Ureter (tissue), 1 donor: ENCODE measurements around the gene CC2D1A. TPM values are rescaled to one million over a fixed set of nuclear protein-coding genes. Genes with fewer than 3 reads are reported as not detected.
A peak's percentile ranks its signal among the peaks of the same experiment; 100 is the strongest.

ENCODE experiments used
- DNase-seq: peaks from one replicate; pipeline ENCODE4 v3.0.0-alpha.2; 2020; ENCODE audit warnings: low spot score
- total RNA-seq: library from RNA; stranded (reverse); gene quantifications from one replicate; pipeline ENCODE4 v1.2.4, GENCODE V29; 2023
- donor health status: DM: yes; HTN: yes; CAD: no.

CC2D1A gene
- total RNA-seq, 1 donor from 2014 or later, result 57.2 TPM

DNA sequence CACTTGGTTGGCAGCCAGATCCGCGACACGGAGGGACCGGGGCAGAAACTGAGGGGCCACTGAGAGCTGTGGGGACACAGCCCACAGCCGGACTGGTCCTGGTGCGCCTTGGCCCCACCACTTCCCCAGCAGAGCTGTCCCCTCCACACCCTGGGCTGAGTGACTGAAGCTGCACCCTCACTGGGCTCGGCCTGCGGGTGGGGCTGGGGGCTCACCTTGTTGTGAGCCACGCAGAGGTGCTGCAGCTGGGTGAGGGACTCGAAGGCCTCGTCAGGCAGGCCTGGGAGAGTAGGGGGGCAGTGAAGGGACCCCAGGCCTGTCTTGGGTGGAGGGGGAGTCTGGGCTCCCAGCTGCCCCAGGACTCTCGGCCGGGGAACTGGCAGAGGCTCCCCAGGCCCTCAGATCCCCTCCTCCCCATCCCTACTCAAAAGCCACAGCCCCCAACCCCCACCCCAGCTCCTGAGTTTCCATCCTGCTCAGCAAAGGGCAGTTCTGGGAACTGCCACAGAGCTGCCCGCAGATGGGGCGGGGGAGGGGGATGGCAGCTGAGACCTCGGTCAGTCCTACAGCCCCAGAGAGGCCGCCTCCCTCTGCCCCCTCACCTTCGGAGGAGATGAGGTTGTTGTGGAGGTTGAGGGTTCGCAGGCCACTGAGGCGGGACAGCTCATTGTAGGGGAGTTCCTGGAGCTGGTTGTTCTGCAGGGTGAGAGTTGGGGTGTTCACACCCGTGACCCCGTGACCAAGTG, 29.9 kb downstream of the CC2D1A start:
- no peak for DNase-seq

GRCh38 chr19:13937479-13938300, 31.7 kb downstream of the CC2D1A start:
- DNase-seq, result no peak

DNA sequence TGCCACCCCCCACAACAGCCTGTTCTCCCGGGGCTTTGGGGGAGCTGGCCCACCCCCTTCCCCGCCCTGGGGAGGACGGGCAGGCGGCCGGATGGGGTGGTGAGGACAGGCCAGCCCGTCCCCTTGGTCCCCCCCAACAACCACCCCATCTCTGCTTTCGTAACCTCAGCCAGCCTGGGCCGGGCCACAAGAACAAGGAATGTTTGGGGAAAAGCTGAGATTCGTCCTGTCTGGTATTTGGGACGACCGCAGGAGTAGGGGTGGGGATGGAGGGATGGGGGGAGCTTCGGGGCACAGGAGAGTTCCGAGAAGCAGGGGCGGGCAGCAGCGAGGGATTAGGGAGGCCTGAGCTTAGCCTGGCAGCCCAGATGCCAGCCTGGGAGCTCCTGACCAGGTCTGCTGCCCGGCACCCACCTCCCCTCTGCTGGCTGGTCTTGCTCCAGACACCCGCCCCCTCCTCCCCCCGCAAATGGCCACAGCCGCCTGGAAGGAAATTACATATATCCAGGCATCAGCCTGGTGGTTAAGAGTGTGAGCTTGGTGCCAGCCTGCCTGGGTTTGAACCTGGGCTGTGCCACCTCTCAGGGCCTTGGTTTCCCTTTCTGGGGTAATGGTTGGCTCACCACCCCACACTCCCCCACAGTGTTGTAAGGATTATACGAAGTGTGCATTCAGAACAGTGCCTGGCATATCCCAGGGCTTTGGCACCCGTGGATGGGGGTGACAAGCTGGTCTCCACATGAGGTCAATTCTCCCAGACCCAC, 32.5 kb downstream of the CC2D1A start, which contains the start of gene PODNL1:
Gene PODNL1 (minus strand): TSS at position 117 of the 764 bp plus-strand sequence. CDS start 236 bp downstream, outside the sequence.
- no peak for DNase-seq

- no peak for DNase-seq
Measured at GRCh38 chr19:13942023-13942684, 36.2 kb downstream of the CC2D1A start.

GRCh38 chr19:13946414-13946813, 40.4 kb downstream of the CC2D1A start:
- no peak for DNase-seq

- DNase-seq, result no peak
Measured at GRCh38 chr19:13951043-13951442, 45.0 kb downstream of the CC2D1A start.

- DNase-seq, result no peak
Measured at GRCh38 chr19:13951799-13952153, 45.8 kb downstream of the CC2D1A start.

DNA sequence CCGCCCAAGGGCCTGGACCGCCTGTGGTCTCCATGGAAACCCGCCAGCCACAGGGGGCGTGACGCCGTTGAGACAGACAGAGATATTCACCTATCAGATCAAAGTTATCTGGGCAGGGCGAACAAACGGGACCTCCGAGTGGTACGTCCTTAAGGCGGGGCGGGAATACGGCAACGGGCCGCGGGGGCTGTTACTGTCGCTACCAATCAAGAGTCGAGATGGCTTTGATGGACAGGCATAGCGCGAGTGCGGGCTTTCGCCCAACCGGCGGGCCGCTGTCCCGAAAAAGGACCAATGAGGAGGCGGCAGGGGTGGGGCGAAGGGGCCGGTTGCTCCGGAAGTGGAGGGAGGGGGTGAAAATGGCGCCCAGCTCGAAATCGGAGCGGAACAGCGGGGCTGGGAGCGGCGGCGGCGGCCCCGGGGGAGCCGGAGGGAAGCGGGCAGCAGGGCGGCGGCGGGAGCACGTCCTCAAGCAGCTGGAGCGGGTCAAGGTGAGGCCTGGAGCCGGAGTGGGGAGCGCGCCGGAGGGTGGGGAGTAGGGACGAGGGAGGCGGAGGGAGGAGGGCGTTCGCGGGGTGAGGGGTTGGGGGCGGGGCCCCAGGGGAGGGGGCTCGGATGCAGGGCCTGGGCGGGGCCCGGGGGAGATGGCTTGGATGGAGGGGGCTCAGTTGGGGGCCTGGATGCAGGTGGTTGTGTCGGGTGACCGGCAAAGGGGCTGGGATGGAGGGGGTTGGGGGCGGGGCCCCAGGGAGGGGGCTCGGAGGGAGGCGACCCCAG, 46.3 kb downstream of the CC2D1A start, which contains the start of gene DCAF15:
Gene DCAF15 (plus strand): TSS at position 356 of the 777 bp plus-strand sequence. CDS start 4 bp downstream, at position 360.
- DNase-seq, result peak; percentile 100

- no peak for DNase-seq
Measured at GRCh38 chr19:13952931-13953531, 47.0 kb downstream of the CC2D1A start.

GRCh38 chr19:13954185-13954584, 48.2 kb downstream of the CC2D1A start:
- no peak for DNase-seq

DNA sequence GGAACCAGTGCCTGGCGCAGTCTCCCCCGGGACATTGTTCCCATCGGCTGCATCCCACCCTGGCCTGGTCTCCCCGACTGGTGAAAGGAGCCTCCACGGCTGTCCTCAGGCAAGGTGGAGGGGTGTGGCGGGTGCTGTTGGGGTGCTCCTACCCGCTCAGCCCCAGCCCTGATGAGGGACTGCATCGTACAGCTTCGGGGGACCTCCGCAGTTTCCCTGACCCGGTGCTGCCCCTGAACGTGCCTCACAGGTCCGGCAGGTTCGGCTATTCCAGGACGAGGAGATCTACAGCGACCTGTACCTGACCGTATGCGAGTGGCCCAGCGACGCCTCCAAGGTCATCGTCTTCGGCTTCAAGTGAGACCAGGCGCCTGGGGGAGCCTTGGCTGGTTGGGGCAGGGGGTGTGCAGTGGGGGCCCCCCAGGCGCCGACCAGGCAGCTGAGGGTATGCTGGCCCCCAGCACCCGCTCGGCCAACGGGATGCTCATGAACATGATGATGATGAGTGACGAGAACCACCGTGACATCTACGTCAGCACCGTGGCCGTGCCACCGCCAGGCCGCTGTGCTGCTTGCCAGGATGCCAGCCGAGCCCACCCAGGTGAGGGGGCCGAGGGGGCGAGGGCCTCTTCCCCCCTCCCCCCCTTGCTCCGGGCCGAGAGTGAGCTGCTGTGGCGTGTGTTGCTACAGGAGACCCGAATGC, 49.8 kb downstream of the CC2D1A start:
- no peak for DNase-seq

DNA sequence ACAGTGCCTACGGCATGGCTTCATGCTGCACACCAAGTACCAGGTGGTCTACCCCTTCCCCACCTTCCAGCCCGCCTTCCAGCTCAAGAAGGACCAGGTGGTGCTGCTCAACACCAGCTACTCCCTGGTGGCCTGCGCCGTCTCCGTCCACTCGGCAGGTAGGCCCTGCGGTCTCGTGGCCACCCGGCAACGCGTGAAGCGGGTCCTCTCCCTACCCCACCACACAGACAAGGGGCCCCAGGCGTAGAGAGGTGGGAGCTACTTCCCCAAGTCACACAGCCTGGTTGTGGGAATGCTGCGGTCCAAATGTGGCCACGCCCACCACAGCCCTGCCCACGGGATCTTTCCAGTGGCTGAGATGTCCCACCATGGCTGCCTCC, 50.4 kb downstream of the CC2D1A start:
- no peak for DNase-seq

GRCh38 chr19:13957051-13957450, 51.0 kb downstream of the CC2D1A start:
- DNase-seq, result no peak

DNA sequence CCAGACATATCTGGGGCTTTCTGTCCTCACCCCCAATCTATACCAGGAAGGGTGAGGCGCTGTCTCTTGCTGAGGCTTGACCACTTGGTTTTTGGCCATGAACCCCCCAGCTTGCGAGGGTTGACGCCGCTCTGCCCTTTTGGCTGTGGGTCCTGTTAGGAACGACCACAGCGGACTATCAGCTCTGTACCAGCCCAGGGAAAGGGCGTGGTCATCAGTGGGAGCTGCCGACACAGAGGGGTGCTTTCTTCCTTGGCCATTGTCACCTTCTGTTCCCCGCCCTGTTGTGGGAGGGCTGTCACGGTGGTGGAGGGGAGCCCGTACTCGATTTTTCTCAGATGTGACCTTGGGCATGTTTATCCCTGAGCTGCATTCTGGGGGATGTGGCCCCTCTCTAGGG, 52.0 kb downstream of the CC2D1A start:
- no peak for DNase-seq

- no peak for DNase-seq
Measured at GRCh38 chr19:13959141-13959961, 53.4 kb downstream of the CC2D1A start.

DNA sequence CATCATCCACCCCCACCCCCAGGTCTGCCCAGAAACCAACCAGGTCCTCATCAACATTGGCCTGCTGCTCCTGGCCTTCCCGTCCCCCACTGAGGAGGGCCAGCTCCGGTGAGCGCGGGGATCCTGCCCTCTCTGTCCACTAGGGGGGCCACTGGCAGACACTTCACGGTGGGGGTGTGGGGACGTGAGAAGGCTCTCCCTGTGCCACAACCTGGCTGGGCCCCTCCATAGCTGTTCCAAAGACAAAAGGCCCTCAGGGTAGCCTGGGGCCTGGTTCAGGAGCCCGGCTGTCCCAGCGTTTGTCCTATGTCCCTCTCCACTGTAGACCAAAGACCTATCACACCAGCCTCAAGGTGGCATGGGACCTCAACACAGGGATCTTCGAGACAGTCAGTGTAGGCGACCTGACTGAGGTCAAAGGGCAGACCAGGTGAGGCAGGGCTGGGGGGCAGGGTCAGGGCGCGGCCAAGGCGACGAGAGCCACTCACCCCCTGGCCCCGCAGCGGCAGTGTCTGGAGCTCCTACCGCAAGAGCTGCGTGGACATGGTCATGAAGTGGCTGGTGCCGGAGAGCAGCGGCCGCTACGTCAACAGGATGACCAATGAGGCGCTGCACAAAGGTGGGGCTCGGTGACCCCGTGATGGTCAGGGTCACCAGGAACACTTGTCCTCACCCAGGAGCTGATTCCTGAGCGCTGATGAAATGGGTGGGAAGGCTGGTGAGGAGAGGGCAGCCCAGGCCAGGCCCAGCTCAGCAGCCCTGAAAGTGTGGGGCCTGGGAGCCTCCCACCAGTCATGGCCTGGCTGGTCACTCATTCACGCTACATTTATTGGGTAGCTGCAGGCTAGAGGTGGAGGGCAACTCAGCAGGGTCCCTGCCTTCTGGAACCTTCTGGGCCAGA, 54.2 kb downstream of the CC2D1A start:
- no peak for DNase-seq

- DNase-seq, result no peak
Measured at GRCh38 chr19:13960863-13961784, 55.1 kb downstream of the CC2D1A start.
